ENCODE data around the gene ABCA13. TPM values are rescaled to one million over a fixed set of nuclear protein-coding genes. Genes with fewer than 3 reads are reported as not detected.

ABCA13 gene
- total and polyA plus RNA-seq, 2 donors (not counting 3 experiments of a cell fraction or from before 2014, with no cell fraction given) = 0.01 to 0.11 TPM

DNA sequence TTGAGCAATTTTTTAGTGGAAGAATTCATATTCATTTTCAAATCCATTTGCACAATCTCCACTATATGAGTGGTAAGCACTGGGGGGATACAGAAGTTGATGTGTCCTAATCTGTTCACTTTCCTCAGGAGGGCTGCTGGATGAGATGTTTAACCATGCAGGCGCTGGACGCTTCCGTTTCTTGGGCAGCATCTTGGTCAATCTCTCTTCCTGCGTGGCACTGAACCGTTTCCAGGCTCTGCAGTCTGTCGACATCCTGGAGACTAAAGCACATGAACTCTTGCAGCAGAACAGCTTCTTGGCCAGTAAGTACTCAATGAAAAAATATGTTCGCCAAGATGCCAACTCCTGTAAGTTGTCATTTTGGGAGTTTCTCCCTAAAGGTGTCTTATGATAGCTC lies 179.3 kb downstream of the ABCA13 start:
- ChIA-PET CTCF (no interaction called here), POLR2A (no interaction called here)
- FAIRE-seq (no peak), DNase-seq (ENCODE audit: low read depth, low spot score) (no peak)
- Histone ChIP-seq H3K4me1 (ENCODE audit: control insufficient read depth, extremely low read depth, insufficient read depth, low read length) (no peaks in the 10 kb centered on the region), H3K9ac (replicated peaks; ENCODE audit: extremely low read depth, insufficient read depth, low read length) (no peak overlapping the region), H3K79me2 (ENCODE audit: control insufficient read depth, insufficient read depth, low read length) (no peaks in the 10 kb centered on the region), H3K4me3 (replicated peaks in 1 of 3; ENCODE audit: insufficient read depth in 1 of 3, low read depth in 1 of 3, low read length in 3 of 3) (no peak overlapping the region), H3K4me2 (ENCODE audit: insufficient read depth, low read length) (no peak overlapping the region), H2AFZ (ENCODE audit: low read depth, low read length) (no peak overlapping the region), H3K27ac (ENCODE audit: insufficient read depth, low read depth, low read length) (no peak overlapping the region), H3K9me1 (replicated peaks; ENCODE audit: control insufficient read depth, extremely low read depth, insufficient read depth, low read length) (no peaks in the 10 kb centered on the region), H4K20me1 (replicated peaks; ENCODE audit: control insufficient read depth, extremely low read depth, insufficient read depth, low read length) (no peaks in the 10 kb centered on the region), H3K36me3 (ENCODE audit: control insufficient read depth in 2 of 2, extremely low read depth in 1 of 2, insufficient read depth in 2 of 2, low read length in 2 of 2) (no peaks in the 10 kb centered on the region), H3K27me3 (ENCODE audit: control insufficient read depth in 2 of 2, insufficient read depth in 2 of 2, low read length in 2 of 2) (no peaks in the 10 kb centered on the region), H3K9me3 (replicated peaks; ENCODE audit: control insufficient read depth, insufficient read depth, low read length) (no peaks in the 10 kb centered on the region)
- TF ChIP-seq POLR2A (IDR thresholded peaks at IDR 0.05; ENCODE audit: low read depth, low read length) = no peak
- TF ChIP-seq JUN (IDR thresholded peaks at IDR 0.05; ENCODE audit: borderline replicate concordance, insufficient read depth, insufficient read length, low read depth) = no peak
- TF ChIP-seq, protein P1, sequence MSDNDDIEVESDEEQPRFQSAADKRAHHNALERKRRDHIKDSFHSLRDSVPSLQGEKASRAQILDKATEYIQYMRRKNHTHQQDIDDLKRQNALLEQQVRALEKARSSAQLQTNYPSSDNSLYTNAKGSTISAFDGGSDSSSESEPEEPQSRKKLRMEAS (IDR thresholded peaks at IDR 0.05; ENCODE audit: insufficient read depth, insufficient read length) = no peak
- TF ChIP-seq GATA2 (IDR thresholded peaks at IDR 0.05; ENCODE audit: insufficient read depth, insufficient read length, low read depth, low read length) = no peak
- TF ChIP-seq POLR2AphosphoS5 (IDR thresholded peaks at IDR 0.05; ENCODE audit: insufficient read depth, low read depth, low read length) = no peak
- TF ChIP-seq MYC (IDR thresholded peaks at IDR 0.05; ENCODE audit: low read depth, low read length) = no peak
- no peak for TF ChIP-seq EZH2 (IDR thresholded peaks at IDR 0.05; ENCODE audit: borderline replicate concordance, low read depth, low read length, severe bottlenecking)
- TF ChIP-seq, protein P2, sequence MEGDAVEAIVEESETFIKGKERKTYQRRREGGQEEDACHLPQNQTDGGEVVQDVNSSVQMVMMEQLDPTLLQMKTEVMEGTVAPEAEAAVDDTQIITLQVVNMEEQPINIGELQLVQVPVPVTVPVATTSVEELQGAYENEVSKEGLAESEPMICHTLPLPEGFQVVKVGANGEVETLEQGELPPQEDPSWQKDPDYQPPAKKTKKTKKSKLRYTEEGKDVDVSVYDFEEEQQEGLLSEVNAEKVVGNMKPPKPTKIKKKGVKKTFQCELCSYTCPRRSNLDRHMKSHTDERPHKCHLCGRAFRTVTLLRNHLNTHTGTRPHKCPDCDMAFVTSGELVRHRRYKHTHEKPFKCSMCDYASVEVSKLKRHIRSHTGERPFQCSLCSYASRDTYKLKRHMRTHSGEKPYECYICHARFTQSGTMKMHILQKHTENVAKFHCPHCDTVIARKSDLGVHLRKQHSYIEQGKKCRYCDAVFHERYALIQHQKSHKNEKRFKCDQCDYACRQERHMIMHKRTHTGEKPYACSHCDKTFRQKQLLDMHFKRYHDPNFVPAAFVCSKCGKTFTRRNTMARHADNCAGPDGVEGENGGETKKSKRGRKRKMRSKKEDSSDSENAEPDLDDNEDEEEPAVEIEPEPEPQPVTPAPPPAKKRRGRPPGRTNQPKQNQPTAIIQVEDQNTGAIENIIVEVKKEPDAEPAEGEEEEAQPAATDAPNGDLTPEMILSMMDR (IDR thresholded peaks at IDR 0.05; ENCODE audit: extremely low read depth in 1 of 2, insufficient read depth in 1 of 2, low read depth in 1 of 2, low read length in 2 of 2) = no peak
- TF ChIP-seq FOS (IDR thresholded peaks at IDR 0.05; ENCODE audit: borderline replicate concordance, insufficient read depth, low read length) = no peak
- dilution Hi-C loops (cut with MboI; ENCODE audit: extremely low pct_ligation_motif_present, low sequenced_read_pairs) = no loop called here
- intact Hi-C loops (cut with micrococcal nuclease) = no loop called here
- no TSS peak for BruUV-seq (replicated peaks)
